A549 (cell line): ENCODE data around the gene DDX60. TPM values are rescaled to one million over a fixed set of nuclear protein-coding genes. Genes with fewer than 3 reads are reported as not detected.

ENCODE experiments used
- ATAC-seq, 2 experiments: fragments of 200-7000 bp in 1 of 2; fragments of >200 bp in 1 of 2; cut with Nextera tagmentation in 1 of 2; cut with Tn5 transposase in 1 of 2; 3 replicates each; pipeline versions ENCODE4 v1.8.0 to v1.9.1; 2018 to 2020; ENCODE audit warnings: mild to moderate bottlenecking in 1 of 2, moderate library complexity in 1 of 2
- CTCF ChIA-PET: fragments of 300-600 bp; sonication (Branson Sonifier 250); formaldehyde crosslinking; extraction: SDS; loops from one replicate; lab custom pipeline; 2021; ENCODE audit warnings: antibody characterized with exemption, inconsistent platforms; lab: Yijun Ruan, JAX
- POLR2A ChIA-PET: fragments of 350-600 bp; formaldehyde crosslinking; extraction: SDS; loops from one replicate; lab custom pipeline; 2021; ENCODE audit warnings: antibody characterized with exemption, inconsistent platforms; lab: Yijun Ruan, JAX
- DNase-seq, 2 experiments: peaks; one replicate each; pipeline versions ENCODE4 v3.0.0 to v3.0.0-alpha.2; 2011 to 2016; ENCODE audit warnings: low read depth in 1 of 2, low spot score in 1 of 2
- FAIRE-seq: peaks from 2 replicates; lab custom pipeline; 2011; peaks lifted over from hg19 to GRCh38; lab: Jason Lieb, UNC
- H3K27ac ChIP-seq, 2 experiments: fragments of >200 bp; sonication (Bioruptor Twin); formaldehyde crosslinking; 3 replicates each; pipeline ENCODE4 v1.5.1; 2016 to 2017
- H3K4me1 ChIP-seq: fragments of >200 bp; sonication (Bioruptor Twin); formaldehyde crosslinking; 3 replicates; pipeline ENCODE4 v1.6.1; 2016
- H3K4me2 ChIP-seq: fragments of >200 bp; sonication (Bioruptor Twin); formaldehyde crosslinking; 3 replicates; pipeline ENCODE4 v1.6.1; 2016
- H3K4me3 ChIP-seq: fragments of >200 bp; sonication (Bioruptor Twin); formaldehyde crosslinking; 3 replicates; pipeline ENCODE4 v1.5.1; 2016
- H3K9me3 ChIP-seq: fragments of >200 bp; sonication (Bioruptor Twin); formaldehyde crosslinking; 3 replicates; pipeline ENCODE4 v1.6.1; 2016
- ATOH8 ChIP-seq: fragments of 250-450 bp; sonication (Bioruptor Pico); IDR thresholded peaks from 2 replicates; pipeline ENCODE4 v1.5.0; 2020; ENCODE audit warnings: low read depth, mild to moderate bottlenecking, moderate library complexity
- CBX2 ChIP-seq: fragments of 200-600 bp; sonication (generic); IDR thresholded peaks from 2 replicates; pipeline ENCODE4 v1.6.1; 2016; ENCODE audit warnings: low read depth, mild to moderate bottlenecking, borderline replicate concordance
- CBX8 ChIP-seq: fragments of 200-600 bp; sonication (generic); IDR thresholded peaks from 2 replicates; pipeline ENCODE4 v1.6.1; 2016
- CHD2 ChIP-seq: fragments of 150-350 bp; IDR thresholded peaks from 2 replicates; pipeline ENCODE4 v1.6.1; 2014; ENCODE audit warnings: low read length; ENCODE audit not compliant: partially characterized antibody
- CHD4 ChIP-seq: fragments of 200-600 bp; sonication (generic); IDR thresholded peaks from 2 replicates; pipeline ENCODE4 v1.6.1; 2016; ENCODE audit warnings: antibody characterized with exemption, mild to moderate bottlenecking, borderline replicate concordance
- EHMT2 ChIP-seq: fragments of 200-600 bp; sonication (generic); IDR thresholded peaks from 2 replicates; pipeline ENCODE4 v1.6.1; 2016; ENCODE audit warnings: antibody characterized with exemption, low read depth, mild to moderate bottlenecking, moderate library complexity
- ELK1 ChIP-seq: fragments of 150-350 bp; IDR thresholded peaks from 2 replicates; pipeline ENCODE4 v1.6.1; 2014; ENCODE audit warnings: low read depth, mild to moderate bottlenecking, low read length
- GATA3 ChIP-seq: IDR thresholded peaks from 2 replicates; pipeline ENCODE4 v1.6.1; 2012; ENCODE audit warnings: borderline replicate concordance
- HEYL ChIP-seq: fragments of 250-450 bp; sonication (Bioruptor Pico); IDR thresholded peaks from 2 replicates; pipeline ENCODE4 v1.8.0; 2021; ENCODE audit warnings: mild to moderate bottlenecking, moderate library complexity
- KDM5A ChIP-seq: fragments of 200-600 bp; sonication (generic); IDR thresholded peaks from 2 replicates; pipeline ENCODE4 v1.6.1; 2016; ENCODE audit warnings: antibody characterized with exemption, mild to moderate bottlenecking
- MAFK ChIP-seq: fragments of 450-650 bp; IDR thresholded peaks from 2 replicates; pipeline ENCODE4 v1.6.1; 2014; ENCODE audit not compliant: partially characterized antibody
- MAX ChIP-seq: IDR thresholded peaks from 2 replicates; pipeline ENCODE4 v1.6.1; 2012
- MYC ChIP-seq: IDR thresholded peaks from 2 replicates; pipeline ENCODE4 v1.6.1; 2012; ENCODE audit warnings: mild to moderate bottlenecking, inconsistent platforms, low read length, improper control_type of control experiment, borderline replicate concordance
- POLR2AphosphoS2 ChIP-seq: conservative IDR thresholded peaks from 2 replicates; pipeline ENCODE4 v1.6.1; 2012; ENCODE audit warnings: low read length, improper control_type of control experiment, inconsistent platforms
- RARB ChIP-seq: fragments of 250-450 bp; sonication (Bioruptor Pico); IDR thresholded peaks from 2 replicates; pipeline ENCODE4 v1.8.0; 2021; ENCODE audit warnings: mild to moderate bottlenecking, moderate library complexity
- RCOR1 ChIP-seq: fragments of 150-350 bp; IDR thresholded peaks from 2 replicates; pipeline ENCODE4 v1.6.1; 2014; ENCODE audit warnings: antibody characterized with exemption, low read length, low read depth
- REST ChIP-seq: fragments of 200-600 bp; sonication (generic); IDR thresholded peaks from 2 replicates; pipeline ENCODE4 v1.6.1; 2016; ENCODE audit warnings: antibody characterized with exemption, mild to moderate bottlenecking, moderate library complexity
- SMC3 ChIP-seq: fragments of >200 bp; sonication (Bioruptor Twin); formaldehyde crosslinking; IDR thresholded peaks from 3 replicates; pipeline ENCODE4 v1.6.1; 2018; ENCODE audit warnings: inconsistent platforms
- SREBF2 ChIP-seq: fragments of 450-650 bp; IDR thresholded peaks from 2 replicates; pipeline ENCODE4 v1.6.1; 2014; ENCODE audit warnings: mild to moderate bottlenecking, moderate library complexity
- WGBS: methylation state at CpG from one replicate; pipeline ENCODE4 v1.1.6; 2017; ENCODE audit errors: missing lambda C conversion rate; 5-methylcytosine and 5-hydroxymethylcytosine counted together
- polyA plus RNA-seq, 4 experiments: library from polyadenylated mRNA; depleted of rRNA in 3 of 4; stranded (reverse); fragments of >200 nt; fragmentation: RNase III in 1 of 4; extraction: RNeasy Plus Mini Kit Qiagen cat#74134 plus additional on column Dnase treatment in 1 of 4; gene quantifications; 2 replicates in 3 of 4; 3 replicates in 1 of 4; pipeline ENCODE4 v1.2.3, GENCODE V29; 2011 to 2017
- TF ChIP-seq, protein P1 (sequence below): IDR thresholded peaks from 2 replicates; pipeline ENCODE4 v1.6.1; 2012; ENCODE audit warnings: low read depth, borderline replicate concordance

Gene DDX60
- polyA plus RNA-seq, 2 of the 4 experiments (the other 2 are of a cell fraction) = 1.6 to 4.4 TPM

DNA sequence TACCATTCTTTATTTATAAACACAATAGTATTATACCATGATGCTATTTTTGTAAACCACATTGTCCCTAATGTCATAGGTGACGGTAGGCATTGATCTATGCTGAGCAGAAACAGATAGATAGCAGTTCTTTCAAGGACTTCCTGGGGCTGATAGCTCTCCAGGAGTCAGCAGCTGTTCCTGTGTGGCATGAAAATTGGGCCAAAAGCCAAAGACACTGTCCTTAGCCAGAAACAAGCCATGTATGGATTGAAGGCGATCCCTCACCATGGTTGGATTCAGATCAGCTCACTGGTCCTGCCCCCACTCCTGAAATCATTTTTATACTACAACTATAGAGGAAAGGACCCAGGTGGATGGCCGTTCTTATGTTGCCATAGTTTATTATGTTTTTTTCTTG is 53.6 kb downstream of the DDX60 start:
- H3K4me2 ChIP-seq = no peak overlapping the region
- ChIA-PET POLR2A (no interaction called here), CTCF (no interaction called here)
- WGBS = 77% methylated on average over 3 of the region's 3 CpGs
- H3K4me3 ChIP-seq = no peak overlapping the region
- FAIRE-seq = no peak
- H3K27ac ChIP-seq = no peak overlapping the region
- H3K4me1 ChIP-seq = no peaks in the 10 kb centered on the region
- H3K9me3 ChIP-seq = no peaks in the 10 kb centered on the region
- TF ChIP-seq HEYL = no peak
- TF ChIP-seq KDM5A = no peak
- no peak for TF ChIP-seq ELK1
- TF ChIP-seq CHD4 = no peak
- TF ChIP-seq ATOH8 (CRISPR knock-in tag) = no peak
- TF ChIP-seq, protein P1, sequence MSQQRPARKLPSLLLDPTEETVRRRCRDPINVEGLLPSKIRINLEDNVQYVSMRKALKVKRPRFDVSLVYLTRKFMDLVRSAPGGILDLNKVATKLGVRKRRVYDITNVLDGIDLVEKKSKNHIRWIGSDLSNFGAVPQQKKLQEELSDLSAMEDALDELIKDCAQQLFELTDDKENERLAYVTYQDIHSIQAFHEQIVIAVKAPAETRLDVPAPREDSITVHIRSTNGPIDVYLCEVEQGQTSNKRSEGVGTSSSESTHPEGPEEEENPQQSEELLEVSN = no peak
- DNase-seq = no peak
- no peak for ATAC-seq

DNA sequence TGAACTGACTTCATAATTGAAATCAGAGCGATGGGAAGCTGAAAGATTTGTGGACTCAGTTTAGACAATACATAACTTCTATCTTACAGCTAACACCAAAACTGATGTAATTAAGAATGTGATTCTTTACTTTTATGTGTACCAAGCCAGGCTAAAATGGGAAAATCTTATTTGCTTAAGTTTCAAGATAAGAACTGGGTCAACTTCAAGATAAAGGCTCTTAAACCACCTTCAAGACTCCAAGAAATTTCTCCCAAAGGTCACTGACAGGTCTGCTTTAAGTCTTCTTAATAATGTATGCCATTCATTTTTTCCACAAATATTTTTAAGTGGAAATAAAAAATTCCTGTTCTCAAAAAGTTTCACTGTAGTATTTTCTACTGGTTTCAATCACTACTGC is 55.5 kb downstream of the DDX60 start:
- POLR2A ChIA-PET = no interaction called here
- Histone ChIP-seq H3K9me3 (no peaks in the 10 kb centered on the region), H3K4me1 (no peaks in the 10 kb centered on the region), H3K27ac (no peak overlapping the region), H3K4me2 (no peak overlapping the region), H3K4me3 (no peak overlapping the region)
- no peak for FAIRE-seq
- WGBS = 96% methylated on average over 1 of the region's 1 CpG
- no peak for DNase-seq
- ATAC-seq = no peak
- CTCF ChIA-PET = no interaction called here
- TF ChIP-seq POLR2AphosphoS2 = no peak
- no peak for TF ChIP-seq CHD2
- no peak for TF ChIP-seq SMC3
- no peak for TF ChIP-seq CBX2
- no peak for TF ChIP-seq REST
- no peak for TF ChIP-seq SREBF2
- no peak for TF ChIP-seq MAFK
- TF ChIP-seq RARB (CRISPR knock-in tag) = no peak
- no peak for TF ChIP-seq MAX
- no peak for TF ChIP-seq EHMT2
- TF ChIP-seq RCOR1 = no peak
- no peak for TF ChIP-seq GATA3
- TF ChIP-seq MYC = no peak
- no peak for TF ChIP-seq CBX8
